Muscle of leg (tissue), 16 donors: Measurements from ENCODE around the gene IL21. TPM values are rescaled to one million over a fixed set of nuclear protein-coding genes. Genes with fewer than 3 reads are reported as not detected.

ENCODE experiments used
- DNase-seq: peaks from one replicate; pipeline ENCODE4 v3.0.0; 2013
- H3K27ac ChIP-seq: one replicate; pipeline ENCODE4 v1.5.1; 2013; ENCODE audit warnings: mild to moderate bottlenecking, low read length, control low read depth
- H3K27me3 ChIP-seq: one replicate; pipeline ENCODE4 v1.6.1; 2013; ENCODE audit warnings: low read length; ENCODE audit not compliant: control insufficient read depth, insufficient read depth
- H3K36me3 ChIP-seq: one replicate; pipeline ENCODE4 v1.6.1; 2013; ENCODE audit warnings: low read length; ENCODE audit not compliant: control insufficient read depth, insufficient read depth
- H3K4me1 ChIP-seq: one replicate; pipeline ENCODE4 v1.6.1; 2013; ENCODE audit warnings: low read length; ENCODE audit not compliant: control insufficient read depth, insufficient read depth
- H3K4me3 ChIP-seq: one replicate; pipeline ENCODE4 v1.5.1; 2013; ENCODE audit warnings: low read length, control low read depth
- H3K9me3 ChIP-seq: replicated peaks from 2 replicates; pipeline ENCODE4 v1.6.1; 2013; ENCODE audit warnings: low read depth, low read length; ENCODE audit not compliant: control insufficient read depth
- WGBS: methylation state at CpG from one replicate; pipeline ENCODE4 v1.1.5; 2013; ENCODE audit warnings: missing lambda C conversion rate; ENCODE audit not compliant: insufficient coverage; 5-methylcytosine and 5-hydroxymethylcytosine counted together
- long read RNA-seq, 11 donors: transcript quantifications; one replicate each; lab custom pipeline, GENCODE V29; 2026
- polyA plus RNA-seq, 8 donors: library from polyadenylated mRNA; unstranded; fragments of 120-200 nt; gene quantifications; one replicate each; pipeline versions ENCODE4 v1.2.1 to v1.2.3, GENCODE V29; 2013; ENCODE audit warnings: inconsistent platforms in 1 of 8, low replicate concordance in 1 of 8; ENCODE audit not compliant: insufficient read length in 8 of 8, insufficient read depth in 1 of 8
- total RNA-seq: library from RNA; stranded (reverse); fragments of 120-200 nt; gene quantifications from one replicate; pipeline ENCODE4 v1.2.4, GENCODE V29; 2013

The IL21 gene
- total RNA-seq (not detected), polyA plus RNA-seq (under 1 TPM in 1 of 8 donors, not detected in 7; 0.23 TPM)
- long read RNA-seq, donor 1 = 0 reads
- long read RNA-seq, donor 2 = 0 reads
- long read RNA-seq, donor 3 = 0 reads
- long read RNA-seq, donor 4 = 0 reads
- long read RNA-seq, donor 5 = 0 reads
- long read RNA-seq, donor 6 = 0 reads
- long read RNA-seq, donor 7 = 0 reads
- long read RNA-seq, donor 8 = 0 reads
- long read RNA-seq, donor 9 = 0 reads
- long read RNA-seq, donor 10 = 0 reads
- long read RNA-seq, donor 11 = 0 reads

GRCh38 chr4:122621016-122621507 lies at the start of gene IL21:
TSS of gene IL21 (minus strand) at chr4:122621066. CDS start at chr4:122621011, 55 bp downstream.
- Histone ChIP-seq H3K4me1 (no peaks in the 10 kb centered on the region), H3K27ac (no peak within 1 kb of the TSS), H3K36me3 (no peaks in the 10 kb centered on the region), H3K9me3 (no peaks in the 10 kb centered on the region), H3K27me3 (no peaks in the 10 kb centered on the region), H3K4me3 (no peak within 1 kb of the TSS)
- WGBS = no CpG with 5 or more reads among the region's 4 CpGs
- DNase-seq = no peak

GRCh38 chr4:122669911-122670738 lies 49.3 kb upstream of the IL21 start:
- H3K27ac ChIP-seq = no peak overlapping the region
- 89% methylated on average over 31 of the region's 33 CpGs for WGBS
- DNase-seq = no peak
- H3K9me3 ChIP-seq = no peaks in the 10 kb centered on the region
- no peaks in the 10 kb centered on the region for H3K36me3 ChIP-seq
- H3K27me3 ChIP-seq = no peaks in the 10 kb centered on the region
- no peak overlapping the region for H3K4me3 ChIP-seq
- no peaks in the 10 kb centered on the region for H3K4me1 ChIP-seq

- Histone ChIP-seq H3K27me3 (no peaks in the 10 kb centered on the region), H3K36me3 (no peaks in the 10 kb centered on the region), H3K4me3 (no peak overlapping the region), H3K27ac (no peak overlapping the region), H3K4me1 (no peaks in the 10 kb centered on the region), H3K9me3 (no peaks in the 10 kb centered on the region)
- no peak for DNase-seq
- no CpG with 5 or more reads among the region's 4 CpGs for WGBS
Observed at GRCh38 chr4:122668241-122668640, 47.4 kb upstream of the IL21 start.

GRCh38 chr4:122666527-122667245 lies 45.8 kb upstream of the IL21 start:
- no CpG with 5 or more reads among the region's 2 CpGs for WGBS
- Histone ChIP-seq H3K27ac (no peak overlapping the region), H3K4me1 (no peaks in the 10 kb centered on the region), H3K36me3 (no peaks in the 10 kb centered on the region), H3K9me3 (no peaks in the 10 kb centered on the region), H3K4me3 (no peak overlapping the region), H3K27me3 (no peaks in the 10 kb centered on the region)
- DNase-seq = peak; percentile 10

- no peak for DNase-seq
- no CpG with 5 or more reads among the region's 5 CpGs for WGBS
Observed at GRCh38 chr4:122665161-122665929, 44.5 kb upstream of the IL21 start.

GRCh38 chr4:122663814-122664610 lies 43.1 kb upstream of the IL21 start:
- Histone ChIP-seq H3K36me3 (no peaks in the 10 kb centered on the region), H3K27ac (no peak overlapping the region), H3K4me1 (no peaks in the 10 kb centered on the region), H3K4me3 (no peak overlapping the region), H3K27me3 (no peaks in the 10 kb centered on the region), H3K9me3 (no peaks in the 10 kb centered on the region)
- no peak for DNase-seq
- no CpG with 5 or more reads among the region's 9 CpGs for WGBS

More at GRCh38 chr4:122665161-122665929, 44.5 kb upstream of the IL21 start:
- Histone ChIP-seq H3K36me3 (no peaks in the 10 kb centered on the region), H3K4me3 (no peak overlapping the region), H3K27ac (no peak overlapping the region), H3K4me1 (no peaks in the 10 kb centered on the region), H3K27me3 (no peaks in the 10 kb centered on the region), H3K9me3 (no peaks in the 10 kb centered on the region)

- Histone ChIP-seq H3K9me3 (no peaks in the 10 kb centered on the region), H3K27me3 (no peaks in the 10 kb centered on the region), H3K36me3 (no peaks in the 10 kb centered on the region), H3K4me1 (no peaks in the 10 kb centered on the region), H3K27ac (no peak overlapping the region), H3K4me3 (no peak overlapping the region)
- 95% methylated on average over 1 of the region's 1 CpG for WGBS
- no peak for DNase-seq
Observed at GRCh38 chr4:122663291-122663690, 42.4 kb upstream of the IL21 start.

- WGBS = no CpG with 5 or more reads among the region's 2 CpGs
- Histone ChIP-seq H3K4me1 (no peaks in the 10 kb centered on the region), H3K4me3 (no peak overlapping the region), H3K9me3 (no peaks in the 10 kb centered on the region), H3K27ac (no peak overlapping the region), H3K27me3 (no peaks in the 10 kb centered on the region), H3K36me3 (no peaks in the 10 kb centered on the region)
- DNase-seq = peak; percentile 46
Observed at GRCh38 chr4:122662701-122663100, 41.8 kb upstream of the IL21 start.
